ENCODE measurements around the gene SSH2.
"Not testable (repeated sequence)": the region's sequence is repeated elsewhere in the genome, so short reads cannot be mapped to it uniquely, and the experiment has no call there.

Gene SSH2, protein sequence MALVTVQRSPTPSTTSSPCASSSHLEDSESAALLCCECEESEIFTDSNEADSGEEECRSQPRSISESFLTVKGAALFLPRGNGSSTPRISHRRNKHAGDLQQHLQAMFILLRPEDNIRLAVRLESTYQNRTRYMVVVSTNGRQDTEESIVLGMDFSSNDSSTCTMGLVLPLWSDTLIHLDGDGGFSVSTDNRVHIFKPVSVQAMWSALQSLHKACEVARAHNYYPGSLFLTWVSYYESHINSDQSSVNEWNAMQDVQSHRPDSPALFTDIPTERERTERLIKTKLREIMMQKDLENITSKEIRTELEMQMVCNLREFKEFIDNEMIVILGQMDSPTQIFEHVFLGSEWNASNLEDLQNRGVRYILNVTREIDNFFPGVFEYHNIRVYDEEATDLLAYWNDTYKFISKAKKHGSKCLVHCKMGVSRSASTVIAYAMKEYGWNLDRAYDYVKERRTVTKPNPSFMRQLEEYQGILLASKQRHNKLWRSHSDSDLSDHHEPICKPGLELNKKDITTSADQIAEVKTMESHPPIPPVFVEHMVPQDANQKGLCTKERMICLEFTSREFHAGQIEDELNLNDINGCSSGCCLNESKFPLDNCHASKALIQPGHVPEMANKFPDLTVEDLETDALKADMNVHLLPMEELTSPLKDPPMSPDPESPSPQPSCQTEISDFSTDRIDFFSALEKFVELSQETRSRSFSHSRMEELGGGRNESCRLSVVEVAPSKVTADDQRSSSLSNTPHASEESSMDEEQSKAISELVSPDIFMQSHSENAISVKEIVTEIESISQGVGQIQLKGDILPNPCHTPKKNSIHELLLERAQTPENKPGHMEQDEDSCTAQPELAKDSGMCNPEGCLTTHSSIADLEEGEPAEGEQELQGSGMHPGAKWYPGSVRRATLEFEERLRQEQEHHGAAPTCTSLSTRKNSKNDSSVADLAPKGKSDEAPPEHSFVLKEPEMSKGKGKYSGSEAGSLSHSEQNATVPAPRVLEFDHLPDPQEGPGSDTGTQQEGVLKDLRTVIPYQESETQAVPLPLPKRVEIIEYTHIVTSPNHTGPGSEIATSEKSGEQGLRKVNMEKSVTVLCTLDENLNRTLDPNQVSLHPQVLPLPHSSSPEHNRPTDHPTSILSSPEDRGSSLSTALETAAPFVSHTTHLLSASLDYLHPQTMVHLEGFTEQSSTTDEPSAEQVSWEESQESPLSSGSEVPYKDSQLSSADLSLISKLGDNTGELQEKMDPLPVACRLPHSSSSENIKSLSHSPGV (N-terminal part only)

DNA sequence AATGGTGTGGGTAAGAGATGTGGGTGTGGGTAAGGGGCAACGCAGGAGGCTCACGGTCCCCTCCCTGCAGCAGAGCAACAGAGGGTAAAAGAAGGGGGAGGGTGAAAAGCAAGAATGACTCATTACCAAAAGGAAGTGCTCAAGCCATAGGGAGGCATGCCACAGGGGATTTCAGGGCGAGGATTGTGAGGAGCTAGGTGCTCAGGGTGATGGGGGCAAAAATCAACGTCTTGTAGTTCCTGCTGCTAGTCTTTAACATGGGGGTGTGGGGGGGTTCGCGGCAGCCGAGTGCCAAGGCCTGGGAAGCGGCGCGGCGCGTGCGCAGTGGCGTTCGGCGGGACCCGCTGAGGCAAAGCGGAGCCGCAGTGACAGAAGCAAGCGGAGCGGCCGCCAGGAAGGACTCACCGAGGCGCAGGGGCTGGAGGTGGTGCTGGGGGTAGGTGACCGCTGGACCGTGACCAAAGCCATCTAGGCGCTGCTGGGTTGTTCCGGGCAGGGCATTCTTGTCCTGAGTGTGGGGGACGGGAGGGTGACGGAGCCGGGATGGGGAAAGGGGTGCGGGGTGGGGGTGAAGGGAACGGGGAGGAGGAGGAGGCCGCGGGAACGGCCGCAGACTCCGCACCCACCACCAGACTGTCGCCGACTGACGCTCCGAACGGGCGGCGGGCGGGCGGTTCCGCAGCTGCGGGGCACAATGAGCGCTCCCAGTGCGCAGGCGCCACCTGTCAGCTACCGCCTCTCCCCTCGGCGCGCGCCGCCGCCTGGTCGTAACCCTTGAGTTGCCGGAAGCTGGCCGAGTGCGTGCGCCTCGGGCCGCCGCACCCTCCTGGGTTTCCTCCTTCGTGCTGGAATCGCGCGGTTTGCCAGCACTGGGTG lies at the start of gene SSH2:
TSS of gene SSH2 (minus strand) at position 696 of the 876 bp plus-strand sequence. CDS start at position 468, 228 bp downstream.
- DNase-seq = peak; percentile 82 to 86

GRCh38 chr17:29977836-29978235 lies 47.8 kb upstream of the SSH2 start:
- DNase-seq = no peak

DNA sequence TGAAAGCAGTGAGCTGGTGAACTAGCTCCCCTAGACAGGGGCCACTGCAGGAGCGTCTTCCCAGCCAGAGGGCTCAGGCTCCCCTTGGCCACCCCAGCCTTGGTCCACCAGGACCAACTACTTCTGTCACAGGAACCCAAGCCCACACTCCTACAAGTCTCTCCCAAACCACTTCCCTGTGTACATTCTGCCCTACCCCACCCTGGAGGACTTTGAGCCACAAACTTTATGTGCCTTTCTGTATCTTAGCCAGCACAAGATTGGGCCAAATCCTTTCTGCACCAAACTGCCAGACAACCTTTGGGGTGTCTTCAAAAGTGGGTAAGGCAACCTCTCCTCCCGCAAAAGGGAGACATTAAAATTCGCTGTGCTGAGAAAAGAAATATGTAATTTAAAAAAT lies 43.0 kb upstream of the SSH2 start:
- DNase-seq = no peak

GRCh38 chr17:29972277-29972676 lies 42.2 kb upstream of the SSH2 start:
- no peak for DNase-seq

DNA sequence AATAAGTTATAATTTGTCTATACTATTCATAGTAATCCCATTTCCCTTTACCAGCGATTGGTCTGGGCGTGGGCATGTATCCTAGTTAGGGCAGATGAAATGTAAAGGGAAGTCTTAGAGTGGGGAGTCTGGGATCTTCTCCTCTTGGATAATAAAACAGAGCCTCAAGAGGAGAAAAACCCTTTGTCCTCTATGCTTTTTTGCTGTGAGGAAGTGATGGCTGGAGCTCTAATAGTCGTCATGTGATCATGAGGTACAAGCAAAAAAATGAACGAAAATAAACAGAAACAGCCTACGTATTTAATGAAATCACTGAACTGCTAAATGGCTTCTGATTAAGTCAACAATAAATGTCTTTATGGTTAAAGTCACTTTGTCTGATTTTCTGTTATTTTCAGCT lies 38.2 kb upstream of the SSH2 start:
- DNase-seq = no peak

DNA sequence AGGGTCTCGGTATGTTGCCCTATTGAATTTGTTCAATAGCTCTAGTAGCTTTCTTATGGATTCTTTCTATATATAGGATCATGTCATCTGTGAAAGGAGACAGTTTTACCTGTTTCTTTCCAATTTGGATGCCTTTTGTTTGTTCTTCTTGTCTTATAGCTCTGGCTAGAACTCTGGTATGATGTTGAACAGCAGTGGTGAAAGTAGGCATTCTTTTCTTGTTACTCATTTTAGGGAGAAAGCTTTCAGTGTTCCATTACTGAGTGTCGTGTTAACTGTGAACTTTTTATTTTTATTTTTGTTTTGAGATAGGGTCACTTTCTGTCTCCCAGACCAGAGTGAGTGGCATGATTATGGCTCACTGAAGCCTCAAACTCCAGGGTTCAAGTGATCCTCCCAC lies 32.6 kb upstream of the SSH2 start:
- DNase-seq = no peak

GRCh38 chr17:29959658-29960337 lies 29.8 kb upstream of the SSH2 start:
- no peak for DNase-seq

DNA sequence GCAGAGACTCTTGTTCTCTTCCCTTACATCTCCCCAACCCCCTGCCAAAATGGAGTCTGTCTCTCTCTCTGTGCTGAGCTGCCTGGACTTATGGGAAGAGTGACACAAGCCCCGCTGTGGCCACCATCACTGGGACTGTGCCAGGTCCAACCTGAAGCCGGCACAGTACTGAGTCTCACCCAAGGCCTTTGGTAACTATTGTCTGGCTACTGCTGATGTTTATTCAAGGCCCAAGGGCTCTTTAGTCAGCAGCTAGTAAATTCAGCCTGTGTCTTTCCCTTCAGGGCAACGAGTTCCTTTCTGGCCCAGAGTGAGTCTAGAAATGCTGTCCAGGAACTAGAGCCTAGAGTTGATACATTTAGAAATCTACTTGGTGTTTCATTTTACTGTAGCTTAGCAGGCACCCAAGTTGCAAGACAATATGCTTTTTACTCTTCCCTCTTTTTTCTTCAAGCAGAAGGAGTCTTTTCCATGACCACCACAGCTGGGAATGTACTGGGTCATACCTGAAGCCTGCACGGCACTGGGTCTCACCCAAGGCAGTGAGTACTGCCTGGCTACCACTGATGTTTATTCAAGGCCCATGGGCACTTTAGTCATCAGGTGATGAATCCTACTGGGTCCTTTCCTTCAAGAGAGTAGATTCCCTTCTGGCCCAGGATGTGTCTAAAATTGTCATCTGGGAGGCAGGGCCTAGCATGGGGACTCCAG lies 29.1 kb upstream of the SSH2 start:
- DNase-seq = no peak

- not testable (repeated sequence) for DNase-seq
These were observed 27.5 kb upstream of the SSH2 start for GRCh38 chr17:29957488-29957887.

DNA sequence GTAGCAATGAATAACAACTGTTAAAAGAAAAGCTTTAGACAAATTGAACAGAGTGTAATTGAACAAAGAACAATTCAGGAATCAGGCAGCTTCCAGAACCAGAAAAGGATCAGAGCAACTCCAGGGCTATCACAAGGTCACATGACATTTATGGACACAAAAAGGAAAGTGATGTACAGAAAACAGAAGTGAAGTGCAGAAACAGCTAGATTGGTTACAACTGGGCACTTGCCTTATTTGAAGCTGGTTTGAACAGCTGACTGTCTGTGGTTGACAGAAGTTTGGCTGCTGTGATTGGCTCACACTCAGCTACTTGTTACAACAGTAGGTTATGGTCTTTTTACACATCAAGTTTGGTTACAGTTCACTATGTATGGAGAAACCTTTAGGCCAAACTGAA lies 26.2 kb upstream of the SSH2 start:
- no peak for DNase-seq

GRCh38 chr17:29954405-29954804 lies 24.4 kb upstream of the SSH2 start:
- no peak for DNase-seq

DNA sequence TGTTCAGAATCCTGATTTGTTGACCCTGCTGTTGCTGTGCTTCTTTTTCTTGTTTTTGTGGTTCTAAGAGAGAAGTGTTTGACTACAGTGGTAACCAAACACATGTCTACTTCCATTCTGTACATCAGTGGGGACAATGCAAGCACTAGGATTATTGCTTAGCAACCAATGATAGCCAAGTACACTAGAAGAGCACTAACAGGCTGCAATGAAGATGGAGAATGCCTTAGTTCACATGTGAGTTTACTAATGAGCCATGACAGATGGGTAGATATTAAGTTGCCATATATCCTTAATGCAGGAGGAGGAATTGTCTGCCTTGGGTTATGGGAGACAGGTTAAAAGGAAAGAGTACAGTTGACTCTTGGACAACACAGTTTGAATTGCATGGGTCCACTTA lies 19.7 kb upstream of the SSH2 start:
- DNase-seq = no peak

- no peak for DNase-seq
These were observed 18.6 kb upstream of the SSH2 start for GRCh38 chr17:29948448-29949215.

- no peak for DNase-seq
These were observed 15.3 kb upstream of the SSH2 start for GRCh38 chr17:29945281-29945680.

DNA sequence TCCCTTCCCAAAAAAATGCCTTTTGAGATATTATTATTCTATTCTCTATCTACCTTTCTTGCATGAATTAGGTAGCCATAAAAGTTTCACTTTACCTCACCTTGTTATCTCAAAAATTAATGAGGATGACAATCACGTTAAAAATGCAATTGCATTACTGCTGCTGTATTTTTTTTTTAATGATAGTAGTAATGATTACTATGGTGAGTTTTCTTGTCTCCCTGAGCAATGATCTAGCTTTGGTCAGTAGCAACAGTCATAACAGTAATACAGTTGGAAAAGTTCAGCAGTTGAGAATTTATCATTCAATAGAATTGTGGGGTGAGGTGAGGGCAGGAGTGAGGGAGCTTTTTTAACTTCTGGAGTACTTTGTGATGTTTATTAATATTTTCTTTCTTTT lies 11.3 kb upstream of the SSH2 start, which contains the start of gene EFCAB5:
TSS of gene EFCAB5 (plus strand) at position 301 of the 400 bp plus-strand sequence. CDS start 163 bp downstream, outside the sequence.
- no peak for DNase-seq

- no peak for DNase-seq
These were observed 6.7 kb upstream of the SSH2 start for GRCh38 chr17:29936724-29937123.

GRCh38 chr17:29935909-29936308 lies 5.9 kb upstream of the SSH2 start:
- not testable (repeated sequence) for DNase-seq

DNA sequence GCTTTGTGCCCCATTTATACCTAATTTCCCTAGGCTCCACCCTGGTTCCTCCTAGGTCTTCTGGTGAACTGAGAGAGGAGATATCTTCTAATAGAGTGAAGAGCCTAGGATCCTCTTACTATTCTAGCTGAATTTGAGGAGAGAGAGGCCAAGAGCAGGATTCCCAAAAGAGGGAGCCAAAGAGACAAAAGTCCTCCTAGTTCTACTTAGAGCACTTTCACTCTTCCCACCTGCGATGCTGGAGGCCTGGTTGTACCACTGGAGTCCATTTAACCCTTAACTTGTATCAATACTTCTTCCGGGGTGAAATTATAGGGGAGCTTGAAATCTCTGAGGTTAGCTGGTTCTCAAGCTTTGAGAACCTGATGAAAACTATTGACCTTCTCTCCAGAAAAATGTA lies 3.4 kb upstream of the SSH2 start:
- DNase-seq = no peak

- peak; percentile 43 to 46 for DNase-seq
These were observed 1.4 kb upstream of the SSH2 start for GRCh38 chr17:29931231-29931932.

Measured in stimulated activated CD4-positive, alpha-beta T cell treated with anti-CD3 and anti-CD28 coated beads, Interleukin-2, amount 100 ng/mL, for 48 hours (primary cell).